Type B pancreatic cell (in vitro differentiated cells): ENCODE measurements around the gene GRM3. TPM values are rescaled to one million over a fixed set of nuclear protein-coding genes. Genes with fewer than 3 reads are reported as not detected.

Source experiments
- DNase-seq: peaks from one replicate; pipeline ENCODE4 v3.0.0; 2021; ENCODE audit warnings: mixed read lengths; ENCODE audit not compliant: unreplicated experiment; ENCODE audit errors: extremely low spot score
- H3K27ac Mint-ChIP-seq: 2 replicates; pipeline ENCODE4 v1.8.0; 2021; ENCODE audit warnings: mild to moderate bottlenecking, mixed read lengths
- H3K27me3 Mint-ChIP-seq: 2 replicates; pipeline ENCODE4 v1.8.0; 2021; ENCODE audit warnings: mixed read lengths
- H3K36me3 Mint-ChIP-seq: 2 replicates; pipeline ENCODE4 v1.8.0; 2021; ENCODE audit warnings: mixed read lengths
- H3K4me1 Mint-ChIP-seq: one replicate; pipeline ENCODE4 v1.8.0; 2021; ENCODE audit warnings: mixed read lengths; ENCODE audit not compliant: unreplicated experiment
- H3K4me3 Mint-ChIP-seq: 2 replicates; pipeline ENCODE4 v1.8.0; 2021; ENCODE audit warnings: mild to moderate bottlenecking, mixed read lengths
- H3K9me3 Mint-ChIP-seq: 2 replicates; pipeline ENCODE4 v1.8.0; 2021; ENCODE audit warnings: mixed read lengths
- total RNA-seq: library from RNA; stranded (reverse); gene quantifications from 2 replicates; pipeline ENCODE4 v1.2.1, GENCODE V29; 2021; ENCODE audit warnings: low replicate concordance
- TF ChIP-seq, protein P1 (sequence below): fragments of 200-600 bp; sonication (generic); conservative IDR thresholded peaks from 2 replicates; pipeline ENCODE4 v1.5.0; 2021; ENCODE audit warnings: antibody characterized with exemption, mild to moderate bottlenecking

Gene GRM3
- total RNA-seq, 1 donor from 2014 or later: 0.46 TPM

DNA sequence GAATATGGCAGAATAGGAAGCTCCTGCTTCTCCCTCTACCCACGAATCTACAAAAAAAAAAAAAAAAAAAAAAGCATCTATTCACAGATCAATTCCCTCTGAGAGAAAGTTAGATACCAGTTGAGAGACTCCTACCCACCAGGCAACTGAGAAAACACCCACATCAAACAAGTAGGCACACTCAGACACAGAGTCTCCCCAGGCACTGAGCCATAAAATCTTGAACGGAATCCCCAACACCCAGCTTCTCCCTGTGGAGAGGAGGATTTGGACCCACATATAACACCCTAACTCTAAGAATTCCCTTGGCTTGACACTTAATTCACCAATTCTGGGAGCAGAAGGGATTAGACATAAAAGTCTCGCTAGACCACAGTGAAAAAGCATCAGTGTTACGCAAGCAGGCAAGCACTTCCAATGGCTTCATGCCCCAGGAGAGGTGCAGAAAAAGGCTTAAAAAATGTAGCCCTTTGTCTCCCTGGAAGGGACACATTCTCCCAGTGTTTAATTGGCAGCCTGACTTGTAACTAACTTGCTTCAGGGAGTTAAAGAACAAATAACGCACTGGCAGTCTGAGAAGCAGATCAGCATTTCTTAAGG is 223.6 kb downstream of the GRM3 start:
- DNase-seq: no peak
- Mint-ChIP-seq H3K36me3 (peaks cover 20% of the 10 kb centered on the region), H3K27ac (peak overlapping the region; percentile 29), H3K4me1 (peaks cover 5% of the 10 kb centered on the region), H3K27me3 (no peaks in the 10 kb centered on the region), H3K9me3 (no peaks in the 10 kb centered on the region), H3K4me3 (no peak overlapping the region)
- TF ChIP-seq, protein P1, sequence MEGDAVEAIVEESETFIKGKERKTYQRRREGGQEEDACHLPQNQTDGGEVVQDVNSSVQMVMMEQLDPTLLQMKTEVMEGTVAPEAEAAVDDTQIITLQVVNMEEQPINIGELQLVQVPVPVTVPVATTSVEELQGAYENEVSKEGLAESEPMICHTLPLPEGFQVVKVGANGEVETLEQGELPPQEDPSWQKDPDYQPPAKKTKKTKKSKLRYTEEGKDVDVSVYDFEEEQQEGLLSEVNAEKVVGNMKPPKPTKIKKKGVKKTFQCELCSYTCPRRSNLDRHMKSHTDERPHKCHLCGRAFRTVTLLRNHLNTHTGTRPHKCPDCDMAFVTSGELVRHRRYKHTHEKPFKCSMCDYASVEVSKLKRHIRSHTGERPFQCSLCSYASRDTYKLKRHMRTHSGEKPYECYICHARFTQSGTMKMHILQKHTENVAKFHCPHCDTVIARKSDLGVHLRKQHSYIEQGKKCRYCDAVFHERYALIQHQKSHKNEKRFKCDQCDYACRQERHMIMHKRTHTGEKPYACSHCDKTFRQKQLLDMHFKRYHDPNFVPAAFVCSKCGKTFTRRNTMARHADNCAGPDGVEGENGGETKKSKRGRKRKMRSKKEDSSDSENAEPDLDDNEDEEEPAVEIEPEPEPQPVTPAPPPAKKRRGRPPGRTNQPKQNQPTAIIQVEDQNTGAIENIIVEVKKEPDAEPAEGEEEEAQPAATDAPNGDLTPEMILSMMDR: no peak

DNA sequence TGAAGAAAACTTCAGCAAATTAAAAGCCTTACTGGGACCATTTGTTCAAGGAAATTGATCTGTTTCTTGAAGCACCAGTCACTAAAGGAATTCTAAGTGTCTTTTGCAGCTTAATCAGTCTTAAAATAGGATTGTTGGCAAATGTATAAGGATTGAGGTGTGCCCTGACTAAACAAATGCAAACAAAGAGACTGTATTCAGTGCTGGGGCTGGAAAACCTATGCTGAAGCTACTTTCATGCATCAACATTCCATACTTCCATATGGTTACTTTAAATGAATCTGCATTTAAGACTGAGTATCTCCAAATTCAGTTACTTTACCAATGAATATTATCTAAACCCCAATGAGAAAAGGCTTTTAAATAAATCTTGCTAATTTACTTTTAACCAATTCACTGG is 232.4 kb downstream of the GRM3 start:
- Mint-ChIP-seq H3K9me3 (no peaks in the 10 kb centered on the region), H3K4me1 (no peaks in the 10 kb centered on the region), H3K27me3 (no peaks in the 10 kb centered on the region), H3K36me3 (peaks cover 32% of the 10 kb centered on the region), H3K27ac (no peak overlapping the region), H3K4me3 (no peak overlapping the region)
- no peak for DNase-seq
- TF ChIP-seq, protein P1: no peak

DNA sequence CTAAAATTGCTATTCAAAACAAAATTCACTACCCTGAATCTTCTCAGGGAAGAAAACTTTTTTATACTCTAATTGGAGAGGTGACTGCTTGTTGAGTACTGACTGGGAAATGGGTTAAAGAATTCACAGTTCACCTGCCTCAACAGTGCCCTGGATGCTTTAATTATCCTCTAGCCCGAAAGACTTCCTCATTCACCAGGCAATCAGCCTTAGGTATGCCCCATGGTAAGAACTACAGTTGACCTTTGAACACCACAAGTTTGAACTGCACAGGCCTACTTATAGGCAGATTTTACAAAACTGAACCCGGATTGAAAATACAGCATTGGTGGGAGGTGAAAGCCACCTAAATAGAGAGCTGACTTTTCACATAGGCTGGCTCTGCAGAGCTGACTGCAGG is 240.4 kb downstream of the GRM3 start:
- Mint-ChIP-seq H3K4me3 (no peak overlapping the region), H3K27ac (no peak overlapping the region), H3K9me3 (no peaks in the 10 kb centered on the region), H3K36me3 (peaks cover 28% of the 10 kb centered on the region), H3K27me3 (no peaks in the 10 kb centered on the region), H3K4me1 (no peaks in the 10 kb centered on the region)
- TF ChIP-seq, protein P1: no peak
- no peak for DNase-seq

DNA sequence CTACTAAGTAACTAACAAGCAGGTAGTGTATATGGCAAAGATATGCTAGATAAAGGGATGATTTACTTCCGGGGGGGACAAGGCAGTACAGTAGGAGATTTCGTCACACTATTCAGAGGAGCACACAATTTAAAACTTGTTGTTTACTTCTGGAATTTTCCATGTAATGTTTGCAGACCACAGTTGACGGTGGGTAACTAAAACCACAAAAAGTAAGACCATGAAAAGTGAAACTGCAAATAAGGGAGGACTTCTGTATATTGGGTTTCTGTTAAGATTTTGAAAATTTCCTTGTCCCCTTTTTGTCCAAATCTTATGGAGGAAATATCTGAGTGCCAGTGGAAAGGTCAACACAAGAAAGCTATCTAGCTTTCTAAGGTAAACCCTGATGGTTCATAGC is 245.8 kb downstream of the GRM3 start:
- Mint-ChIP-seq H3K4me3 (no peak overlapping the region), H3K9me3 (no peaks in the 10 kb centered on the region), H3K27ac (no peak overlapping the region), H3K27me3 (no peaks in the 10 kb centered on the region), H3K4me1 (no peaks in the 10 kb centered on the region), H3K36me3 (peaks cover 24% of the 10 kb centered on the region)
- DNase-seq: no peak
- TF ChIP-seq, protein P1: no peak

DNA sequence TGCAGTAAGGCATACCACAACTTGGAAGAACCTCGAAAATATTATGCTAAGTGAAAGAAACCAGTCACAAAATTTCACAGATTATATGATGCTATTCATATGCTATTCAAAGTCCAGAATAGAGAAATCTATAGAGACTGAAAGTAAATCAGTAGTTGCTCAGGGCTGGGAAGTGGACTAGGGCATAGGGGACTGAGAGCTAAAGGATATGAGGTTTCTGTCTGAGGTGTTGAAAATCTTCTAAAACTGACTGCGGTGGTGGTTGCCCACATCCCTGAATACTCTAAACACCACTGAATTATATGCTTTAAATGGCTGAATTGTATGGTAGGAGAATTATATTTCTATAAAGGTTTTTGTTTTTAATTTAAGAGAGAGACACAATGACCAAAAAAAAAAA is 254.5 kb downstream of the GRM3 start:
- no peak for DNase-seq
- Mint-ChIP-seq H3K9me3 (no peaks in the 10 kb centered on the region), H3K27me3 (no peaks in the 10 kb centered on the region), H3K4me3 (no peak overlapping the region), H3K36me3 (peaks cover 7% of the 10 kb centered on the region), H3K4me1 (no peaks in the 10 kb centered on the region), H3K27ac (no peak overlapping the region)
- TF ChIP-seq, protein P1: no peak

DNA sequence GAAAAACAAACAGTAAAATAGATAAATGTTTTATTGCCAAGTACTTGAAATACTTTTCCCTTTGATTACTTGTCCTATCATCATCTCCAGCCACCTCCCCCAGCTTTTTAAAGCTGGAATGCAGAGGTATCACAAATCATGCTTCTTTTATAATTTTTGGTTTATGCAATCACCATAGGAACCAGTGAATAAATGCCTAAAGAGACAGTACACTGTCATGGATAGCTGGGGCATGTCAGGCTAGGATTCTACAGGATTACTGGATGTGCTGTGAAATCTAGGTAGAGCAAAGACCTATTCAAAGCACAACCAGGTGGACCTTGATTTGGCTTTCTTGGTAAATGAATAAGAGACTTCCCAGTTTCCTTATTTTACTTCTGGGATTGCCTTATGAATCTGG is 257.2 kb downstream of the GRM3 start:
- H3K27me3 Mint-ChIP-seq: no peaks in the 10 kb centered on the region
- no peak overlapping the region for H3K27ac Mint-ChIP-seq
- TF ChIP-seq, protein P1: no peak
- H3K4me1 Mint-ChIP-seq: no peaks in the 10 kb centered on the region
- H3K4me3 Mint-ChIP-seq: no peak overlapping the region
- H3K36me3 Mint-ChIP-seq: peaks cover 7% of the 10 kb centered on the region
- no peak for DNase-seq
- no peaks in the 10 kb centered on the region for H3K9me3 Mint-ChIP-seq
